Hepatocyte (in vitro differentiated cells): ENCODE data around the gene PABPC1L. TPM values are rescaled to one million over a fixed set of nuclear protein-coding genes. Genes with fewer than 3 reads are reported as not detected.

Experiments
- DNase-seq: peaks from one replicate; pipeline ENCODE4 v3.0.0-alpha.2; 2016; ENCODE audit warnings: low spot score
- H2AFZ ChIP-seq: fragments of 200-600 bp; sonication (generic); 2 replicates; pipeline ENCODE4 v1.6.0; 2016; ENCODE audit warnings: antibody characterized with exemption, mild to moderate bottlenecking
- H3K27ac ChIP-seq: fragments of 200-600 bp; sonication (generic); 2 replicates; pipeline ENCODE4 v1.5.1; 2016; ENCODE audit warnings: mild to moderate bottlenecking
- H3K27me3 ChIP-seq: fragments of 200-600 bp; sonication (generic); 2 replicates; pipeline ENCODE4 v1.6.1; 2016
- H3K36me3 ChIP-seq: fragments of 200-600 bp; sonication (generic); replicated peaks from 2 replicates; pipeline ENCODE4 v1.5.1; 2016; ENCODE audit warnings: low read depth; ENCODE audit not compliant: insufficient read depth
- H3K4me1 ChIP-seq: fragments of 200-600 bp; sonication (generic); 2 replicates; pipeline ENCODE4 v1.5.1; 2016; ENCODE audit warnings: mild to moderate bottlenecking, moderate library complexity; ENCODE audit not compliant: insufficient read depth
- H3K4me2 ChIP-seq: fragments of 200-600 bp; sonication (generic); 2 replicates; pipeline ENCODE4 v1.6.0; 2016
- H3K4me3 ChIP-seq: fragments of 200-600 bp; sonication (generic); 2 replicates; pipeline ENCODE4 v1.5.1; 2016; ENCODE audit warnings: mild to moderate bottlenecking
- H3K79me2 ChIP-seq: fragments of 200-600 bp; sonication (generic); 2 replicates; pipeline ENCODE4 v1.6.0; 2017; ENCODE audit warnings: mild to moderate bottlenecking
- H3K9me2 ChIP-seq: fragments of 200-600 bp; sonication (generic); replicated peaks from 2 replicates; pipeline ENCODE4 v1.6.0; 2017; ENCODE audit warnings: mild to moderate bottlenecking; ENCODE audit not compliant: insufficient read depth
- H3K9me3 ChIP-seq: fragments of 200-600 bp; sonication (generic); 2 replicates; pipeline ENCODE4 v1.5.1; 2016; ENCODE audit warnings: low read depth, mild to moderate bottlenecking
- H4K20me1 ChIP-seq: fragments of 200-600 bp; sonication (generic); 2 replicates; pipeline ENCODE4 v1.6.0; 2016; ENCODE audit warnings: mild to moderate bottlenecking; ENCODE audit not compliant: insufficient read depth, poor library complexity, severe bottlenecking
- EZH2 ChIP-seq: fragments of 200-600 bp; sonication (generic); IDR thresholded peaks from 2 replicates; pipeline ENCODE4 v1.6.1; 2016; ENCODE audit warnings: antibody characterized with exemption, mild to moderate bottlenecking, borderline replicate concordance
- EZH2phosphoT487 ChIP-seq: fragments of 200-600 bp; sonication (generic); IDR thresholded peaks from one replicate; pipeline ENCODE4 v1.6.1; 2018; ENCODE audit warnings: antibody characterized with exemption, mild to moderate bottlenecking, low read depth, moderate library complexity; ENCODE audit not compliant: unreplicated experiment, severe bottlenecking
- WGBS: methylation state at CpG from one replicate; pipeline ENCODE4 v1.1.6; 2016; ENCODE audit warnings: low lambda C conversion rate; ENCODE audit errors: missing lambda C conversion rate; 5-methylcytosine and 5-hydroxymethylcytosine counted together
- polyA plus RNA-seq: library from polyadenylated mRNA; unstranded; fragments of >200 nt; fragmentation: Nextera tagmentation; extraction: Ambion mirVana; gene quantifications from 2 replicates; pipeline ENCODE4 v1.2.1, GENCODE V29; 2016
- total RNA-seq: library from RNA; depleted of rRNA; stranded (reverse); fragments of >200 nt; gene quantifications from 2 replicates; pipeline ENCODE4 v1.2.3, GENCODE V29; 2014
- TF ChIP-seq, protein P1 (sequence below): fragments of 200-600 bp; sonication (generic); IDR thresholded peaks from 2 replicates; pipeline ENCODE4 v1.5.1; 2016; ENCODE audit warnings: antibody characterized with exemption, mild to moderate bottlenecking; ENCODE audit not compliant: poor library complexity

PABPC1L gene
- total and polyA plus RNA-seq, 2 experiments from 2014 or later = 15.6 to 23.5 TPM

DNA sequence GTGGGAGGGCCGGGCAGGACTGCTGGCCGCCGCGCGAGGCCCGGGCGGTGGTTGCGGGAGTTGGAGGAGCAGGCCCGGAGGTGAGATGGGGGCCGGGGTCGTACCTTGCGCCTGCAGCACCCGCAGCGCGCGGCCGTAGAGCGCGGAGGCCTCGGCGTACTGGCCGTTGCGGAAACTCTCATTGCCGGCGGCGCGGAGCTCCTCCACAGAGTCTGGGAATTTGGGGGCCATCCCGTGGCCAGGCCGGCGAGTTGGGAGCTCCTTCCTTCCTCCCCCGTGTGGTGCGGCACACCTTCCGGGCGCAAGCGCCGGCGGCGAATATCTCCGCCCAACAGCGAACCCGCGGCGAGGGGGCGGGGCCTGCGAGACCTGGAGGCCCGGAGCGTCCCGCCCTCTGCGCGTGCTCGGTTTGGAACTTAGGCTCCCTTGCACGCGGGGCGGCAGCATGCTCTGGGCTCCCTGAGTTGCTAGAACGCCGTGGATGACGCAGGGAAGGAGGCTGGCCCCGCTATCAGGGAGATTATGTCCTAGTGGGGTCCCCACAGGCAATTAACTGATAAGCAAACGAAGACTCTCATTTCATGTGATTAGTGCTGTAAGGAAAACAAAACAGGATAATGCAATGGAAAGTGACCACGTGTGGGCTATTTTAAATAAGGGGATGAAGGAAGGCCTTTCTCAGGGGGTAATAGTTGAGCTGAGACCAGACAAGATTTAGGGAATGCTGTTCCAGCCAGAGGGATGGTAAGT lies 50.4 kb downstream of the PABPC1L start, which contains the start of gene TOMM34:
Gene TOMM34, minus strand, starts transcription at position 295 of the 750 bp plus-strand sequence. Its CDS starts 64 bp downstream, at position 231.
- WGBS = under 1% methylated on average over 39 of the region's 60 CpGs
- H3K9me3 ChIP-seq = no peaks in the 10 kb centered on the region
- DNase-seq = peak; percentile 97
- no peaks in the 10 kb centered on the region for H3K9me2 ChIP-seq
- TF ChIP-seq EZH2 (no peak), EZH2phosphoT487 (no peak)
- TF ChIP-seq, protein P1, sequence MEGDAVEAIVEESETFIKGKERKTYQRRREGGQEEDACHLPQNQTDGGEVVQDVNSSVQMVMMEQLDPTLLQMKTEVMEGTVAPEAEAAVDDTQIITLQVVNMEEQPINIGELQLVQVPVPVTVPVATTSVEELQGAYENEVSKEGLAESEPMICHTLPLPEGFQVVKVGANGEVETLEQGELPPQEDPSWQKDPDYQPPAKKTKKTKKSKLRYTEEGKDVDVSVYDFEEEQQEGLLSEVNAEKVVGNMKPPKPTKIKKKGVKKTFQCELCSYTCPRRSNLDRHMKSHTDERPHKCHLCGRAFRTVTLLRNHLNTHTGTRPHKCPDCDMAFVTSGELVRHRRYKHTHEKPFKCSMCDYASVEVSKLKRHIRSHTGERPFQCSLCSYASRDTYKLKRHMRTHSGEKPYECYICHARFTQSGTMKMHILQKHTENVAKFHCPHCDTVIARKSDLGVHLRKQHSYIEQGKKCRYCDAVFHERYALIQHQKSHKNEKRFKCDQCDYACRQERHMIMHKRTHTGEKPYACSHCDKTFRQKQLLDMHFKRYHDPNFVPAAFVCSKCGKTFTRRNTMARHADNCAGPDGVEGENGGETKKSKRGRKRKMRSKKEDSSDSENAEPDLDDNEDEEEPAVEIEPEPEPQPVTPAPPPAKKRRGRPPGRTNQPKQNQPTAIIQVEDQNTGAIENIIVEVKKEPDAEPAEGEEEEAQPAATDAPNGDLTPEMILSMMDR = no peak
- peak within 1 kb of the TSS; percentile 86 for H3K27ac ChIP-seq
- peak within 1 kb of the TSS; percentile 46 for H2AFZ ChIP-seq
- H3K4me2 ChIP-seq = peak within 1 kb of the TSS; percentile 84
- H3K79me2 ChIP-seq = peaks cover 35% of the 10 kb centered on the region
- peaks cover 18% of the 10 kb centered on the region for H3K4me1 ChIP-seq
- H4K20me1 ChIP-seq = no peaks in the 10 kb centered on the region
- no peaks in the 10 kb centered on the region for H3K36me3 ChIP-seq
- H3K4me3 ChIP-seq = peak within 1 kb of the TSS; percentile 77
- H3K27me3 ChIP-seq = no peaks in the 10 kb centered on the region

DNA sequence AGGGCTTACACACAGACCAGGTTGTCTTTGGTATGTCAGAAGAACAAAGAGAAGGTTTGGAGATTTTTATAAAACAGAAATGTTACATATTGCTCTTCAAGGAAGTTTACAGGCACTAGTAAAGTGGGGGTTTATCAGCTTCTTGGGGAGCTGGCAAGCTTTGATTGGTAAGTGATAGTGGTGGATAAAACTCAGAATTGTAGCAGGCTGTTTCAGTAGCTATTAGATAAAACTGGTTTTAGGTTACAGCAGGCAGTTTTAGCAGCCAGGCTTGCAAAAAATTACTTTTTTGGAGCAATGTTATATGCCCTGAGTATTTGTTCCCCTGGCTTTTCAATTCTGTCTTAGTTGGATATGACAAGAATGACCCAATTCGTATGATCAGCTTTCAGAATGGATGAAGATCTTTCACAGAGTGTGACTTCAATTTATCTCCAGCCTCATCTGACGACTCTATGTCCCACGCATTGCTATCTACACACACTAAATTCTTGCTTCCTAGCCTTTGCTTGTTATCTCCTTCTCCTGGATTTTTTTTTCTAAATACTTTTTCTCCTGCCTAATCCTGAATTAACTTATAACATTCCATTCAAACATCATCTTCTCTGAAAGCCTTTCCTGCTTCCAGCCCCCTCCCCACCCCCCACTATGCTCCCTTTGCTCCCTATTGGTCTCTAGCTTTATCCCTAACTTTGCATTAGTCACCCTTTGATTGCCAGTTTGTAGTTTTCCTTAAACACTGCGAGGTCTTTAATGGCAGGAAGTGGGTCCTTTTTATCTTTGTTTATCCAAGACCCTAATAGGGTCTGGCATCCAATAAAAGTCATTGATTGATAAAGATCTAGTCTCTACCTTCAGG lies 51.4 kb downstream of the PABPC1L start:
- H3K27me3 ChIP-seq = no peaks in the 10 kb centered on the region
- peaks cover 33% of the 10 kb centered on the region for H3K79me2 ChIP-seq
- H3K4me1 ChIP-seq = peaks cover 18% of the 10 kb centered on the region
- no peak for DNase-seq
- H4K20me1 ChIP-seq = no peaks in the 10 kb centered on the region
- TF ChIP-seq EZH2 = no peak
- TF ChIP-seq, protein P1 = no peak
- TF ChIP-seq EZH2phosphoT487 = no peak
- no peaks in the 10 kb centered on the region for H3K9me3 ChIP-seq
- H2AFZ ChIP-seq = no peak overlapping the region
- no peaks in the 10 kb centered on the region for H3K9me2 ChIP-seq
- WGBS = 17% methylated on average over 4 of the region's 4 CpGs
- H3K4me2 ChIP-seq = peak overlapping the region; percentile 84
- H3K27ac ChIP-seq = peak overlapping the region; percentile 86
- no peak overlapping the region for H3K4me3 ChIP-seq
- H3K36me3 ChIP-seq = no peaks in the 10 kb centered on the region

DNA sequence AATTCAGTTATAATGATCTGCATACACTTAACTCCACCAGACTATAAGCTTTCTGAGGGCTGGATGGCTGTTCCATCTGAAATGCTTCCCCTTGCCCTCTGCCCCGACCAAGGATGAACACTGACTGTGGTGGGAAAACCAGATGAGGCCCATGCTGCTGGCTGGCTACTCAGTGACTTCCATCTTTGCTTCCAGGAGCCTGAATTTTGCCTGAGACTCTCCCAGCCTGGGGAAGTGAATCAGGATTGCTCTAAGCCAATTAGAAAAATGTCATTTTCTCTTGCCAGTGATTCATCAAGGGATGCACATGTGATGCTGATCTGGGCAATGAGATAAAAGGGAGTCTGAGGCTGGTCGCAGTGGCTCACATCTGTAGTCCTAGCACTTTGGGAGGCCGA lies 52.0 kb downstream of the PABPC1L start:
- no peak overlapping the region for H3K4me2 ChIP-seq

More for the DNA sequence above, 52.0 kb downstream of the PABPC1L start:
- WGBS = 74% methylated on average over 3 of the region's 3 CpGs
- H2AFZ ChIP-seq = no peak overlapping the region
- no peaks in the 10 kb centered on the region for H3K36me3 ChIP-seq
- H3K4me1 ChIP-seq = peaks cover 19% of the 10 kb centered on the region
- no peak for DNase-seq
- peaks cover 34% of the 10 kb centered on the region for H3K79me2 ChIP-seq
- no peak overlapping the region for H3K27ac ChIP-seq
- H3K4me3 ChIP-seq = no peak overlapping the region
- TF ChIP-seq, protein P1 = no peak
- TF ChIP-seq EZH2phosphoT487 = no peak
- TF ChIP-seq EZH2 = no peak
- no peaks in the 10 kb centered on the region for H3K9me2 ChIP-seq
- no peaks in the 10 kb centered on the region for H3K27me3 ChIP-seq
- H3K9me3 ChIP-seq = no peaks in the 10 kb centered on the region
- no peaks in the 10 kb centered on the region for H4K20me1 ChIP-seq
